AG04450 (cell line): Measurements from ENCODE around the gene COMMD10. TPM values are rescaled to one million over a fixed set of nuclear protein-coding genes. Genes with fewer than 3 reads are reported as not detected.

Experiments
- CTCF ChIA-PET: fragments of 300-600, 350-600 bp; formaldehyde crosslinking; extraction: SDS; loops from one replicate; lab custom pipeline; 2022; ENCODE audit warnings: antibody characterized with exemption, inconsistent platforms; lab: Charles Lee
- POLR2A ChIA-PET: fragments of 350-600 bp; formaldehyde crosslinking; extraction: SDS; loops from one replicate; lab custom pipeline; 2021; ENCODE audit warnings: antibody characterized with exemption, inconsistent platforms; lab: Yijun Ruan, JAX
- DNase-seq: peaks from one replicate; pipeline ENCODE4 v3.0.0-alpha.2; 2011; ENCODE audit warnings: low read depth, low spot score
- H3K27ac ChIP-seq: one replicate; pipeline ENCODE4 v1.5.1; 2012; ENCODE audit warnings: low read depth, low read length, control low read depth
- H3K27me3 ChIP-seq: one replicate; pipeline ENCODE4 v1.6.0; 2012; ENCODE audit warnings: low read length; ENCODE audit not compliant: control insufficient read depth, insufficient read depth
- H3K4me3 ChIP-seq: 2 replicates; pipeline ENCODE4 v1.5.1; 2011; ENCODE audit warnings: mild to moderate bottlenecking, low read depth, low read length, control low read depth
- H3K9me3 ChIP-seq: 2 replicates; pipeline ENCODE4 v1.5.1; 2012; ENCODE audit warnings: low read length; ENCODE audit not compliant: control insufficient read depth, insufficient read depth
- polyA plus RNA-seq: library from polyadenylated mRNA; depleted of rRNA; stranded (reverse); fragments of >200 nt; gene quantifications from 2 replicates; pipeline ENCODE4 v1.2.3, GENCODE V29; 2011
- TF ChIP-seq, protein P1 (sequence below): IDR thresholded peaks from 2 replicates; pipeline ENCODE4 v1.5.1; 2011; ENCODE audit warnings: low read depth, low read length, control low read depth, inconsistent platforms

COMMD10 gene
- polyA plus RNA-seq, 1 experiment: 28.2 TPM

DNA sequence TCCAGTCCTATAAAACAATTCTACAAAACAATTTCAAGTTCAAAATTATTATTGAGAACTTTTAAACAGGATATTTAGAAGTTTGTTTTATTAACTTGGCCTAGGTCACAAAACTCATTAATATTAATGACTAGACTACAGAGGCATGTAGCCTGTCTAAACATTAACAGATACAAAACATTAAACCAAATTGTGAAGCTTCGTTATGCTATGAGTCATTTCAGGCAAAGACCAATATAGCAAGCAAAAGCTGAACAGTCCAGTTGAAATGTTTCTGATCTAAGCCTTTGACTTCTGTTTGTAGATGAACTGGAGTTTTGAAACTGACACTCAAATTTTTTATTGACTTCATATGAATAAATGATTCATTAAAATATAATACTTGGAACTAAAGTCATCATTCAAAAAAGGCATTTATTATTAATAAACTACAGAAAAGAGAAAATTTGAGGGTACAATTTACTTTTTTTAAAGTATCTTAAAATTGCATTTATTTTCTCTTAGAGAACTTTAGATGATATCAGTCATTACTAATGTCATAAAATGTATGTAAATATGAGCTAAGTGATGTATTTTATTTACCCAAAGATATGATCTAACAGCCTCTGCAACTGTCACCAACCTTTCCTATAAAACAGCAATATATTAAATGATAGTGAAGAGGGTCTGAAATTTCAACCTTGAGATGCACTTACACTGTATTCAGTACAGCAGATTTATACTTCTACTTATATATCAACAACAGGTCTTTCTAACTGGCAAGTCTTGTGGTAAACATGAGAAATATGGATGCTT lies 188.8 kb downstream of the COMMD10 start:
- TF ChIP-seq, protein P1, sequence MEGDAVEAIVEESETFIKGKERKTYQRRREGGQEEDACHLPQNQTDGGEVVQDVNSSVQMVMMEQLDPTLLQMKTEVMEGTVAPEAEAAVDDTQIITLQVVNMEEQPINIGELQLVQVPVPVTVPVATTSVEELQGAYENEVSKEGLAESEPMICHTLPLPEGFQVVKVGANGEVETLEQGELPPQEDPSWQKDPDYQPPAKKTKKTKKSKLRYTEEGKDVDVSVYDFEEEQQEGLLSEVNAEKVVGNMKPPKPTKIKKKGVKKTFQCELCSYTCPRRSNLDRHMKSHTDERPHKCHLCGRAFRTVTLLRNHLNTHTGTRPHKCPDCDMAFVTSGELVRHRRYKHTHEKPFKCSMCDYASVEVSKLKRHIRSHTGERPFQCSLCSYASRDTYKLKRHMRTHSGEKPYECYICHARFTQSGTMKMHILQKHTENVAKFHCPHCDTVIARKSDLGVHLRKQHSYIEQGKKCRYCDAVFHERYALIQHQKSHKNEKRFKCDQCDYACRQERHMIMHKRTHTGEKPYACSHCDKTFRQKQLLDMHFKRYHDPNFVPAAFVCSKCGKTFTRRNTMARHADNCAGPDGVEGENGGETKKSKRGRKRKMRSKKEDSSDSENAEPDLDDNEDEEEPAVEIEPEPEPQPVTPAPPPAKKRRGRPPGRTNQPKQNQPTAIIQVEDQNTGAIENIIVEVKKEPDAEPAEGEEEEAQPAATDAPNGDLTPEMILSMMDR: no peak
- H3K9me3 ChIP-seq: no peaks in the 10 kb centered on the region
- ChIA-PET POLR2A (no interaction called here), CTCF (interaction anchor here (1.0 to 1.3 kb wide), 2 partner anchors 14 to 16 kb away, joined by 3 to 4 read pairs; no protein-coding TSS in a partner anchor)
- no peak overlapping the region for H3K27ac ChIP-seq
- no peaks in the 10 kb centered on the region for H3K27me3 ChIP-seq
- no peak overlapping the region for H3K4me3 ChIP-seq
- no peak for DNase-seq

DNA sequence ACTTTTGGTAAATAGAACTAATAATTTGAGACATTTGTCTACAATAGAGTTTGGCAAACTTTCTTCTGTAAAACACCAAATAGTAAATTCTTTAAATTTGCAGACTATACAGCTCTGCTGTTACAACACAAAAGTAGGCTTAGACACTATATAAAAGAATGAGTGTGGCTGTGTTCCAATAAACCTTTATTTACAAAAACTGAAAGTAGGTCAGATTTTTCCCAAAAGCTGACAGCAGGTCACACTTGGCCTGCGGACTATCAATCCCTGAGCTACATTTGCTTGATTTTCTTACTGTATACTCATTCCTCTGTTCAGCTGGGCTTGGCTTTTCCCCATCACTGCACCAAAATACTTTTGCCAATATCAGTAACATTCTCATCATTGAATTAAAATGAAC lies 189.4 kb downstream of the COMMD10 start:
- ChIA-PET POLR2A (no interaction called here), CTCF (interaction anchor here (1.3 kb wide), 1 partner anchor 15 kb away, joined by 4 read pairs; no protein-coding TSS in a partner anchor)
- Histone ChIP-seq H3K27ac (no peak overlapping the region), H3K9me3 (no peaks in the 10 kb centered on the region), H3K27me3 (no peaks in the 10 kb centered on the region), H3K4me3 (no peak overlapping the region)
- DNase-seq: no peak
- TF ChIP-seq, protein P1: no peak

DNA sequence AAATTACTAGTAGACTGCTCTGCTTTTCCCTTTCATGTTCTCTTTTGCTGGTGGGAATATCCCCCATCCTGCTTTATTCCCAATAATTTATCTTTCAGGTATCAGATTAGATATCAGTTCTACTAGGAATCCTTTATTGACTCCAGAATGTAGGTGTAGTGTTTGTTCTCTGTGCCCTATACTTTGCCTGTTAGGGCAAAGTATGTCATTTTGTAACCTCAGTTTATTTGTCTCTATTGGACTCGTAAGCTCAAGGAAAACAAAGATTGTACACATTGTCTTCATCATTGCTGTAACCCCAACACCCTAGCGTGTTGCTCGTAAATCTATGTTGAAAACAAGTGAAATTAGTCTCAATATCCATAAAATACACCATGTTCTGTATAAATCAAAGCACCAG lies 190.5 kb downstream of the COMMD10 start:
- Histone ChIP-seq H3K4me3 (no peak overlapping the region), H3K9me3 (no peaks in the 10 kb centered on the region), H3K27ac (no peak overlapping the region), H3K27me3 (no peaks in the 10 kb centered on the region)
- no peak for DNase-seq
- TF ChIP-seq, protein P1: no peak
- CTCF ChIA-PET: no interaction called here
- POLR2A ChIA-PET: no interaction called here

DNA sequence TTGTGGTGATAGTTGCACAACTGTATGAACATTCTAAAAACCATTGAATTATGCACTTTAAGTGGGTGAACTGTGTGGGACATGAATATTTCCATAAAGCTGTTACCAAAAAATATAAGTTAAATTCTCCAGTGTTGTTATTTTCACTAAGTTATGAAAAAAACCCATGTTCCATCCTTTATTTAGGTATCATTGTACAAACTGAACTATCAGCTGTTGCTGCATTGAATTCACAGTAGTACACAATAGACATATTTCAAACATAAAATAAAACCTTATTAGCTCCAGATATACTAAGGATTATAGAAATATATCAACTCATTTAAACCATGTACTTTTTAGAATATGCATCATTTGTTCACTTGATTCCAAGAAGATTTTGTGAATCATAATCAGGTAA lies 192.1 kb downstream of the COMMD10 start:
- ChIA-PET POLR2A (no interaction called here), CTCF (no interaction called here)
- Histone ChIP-seq H3K27me3 (no peaks in the 10 kb centered on the region), H3K9me3 (no peaks in the 10 kb centered on the region), H3K27ac (no peak overlapping the region), H3K4me3 (no peak overlapping the region)
- TF ChIP-seq, protein P1: no peak
- no peak for DNase-seq

DNA sequence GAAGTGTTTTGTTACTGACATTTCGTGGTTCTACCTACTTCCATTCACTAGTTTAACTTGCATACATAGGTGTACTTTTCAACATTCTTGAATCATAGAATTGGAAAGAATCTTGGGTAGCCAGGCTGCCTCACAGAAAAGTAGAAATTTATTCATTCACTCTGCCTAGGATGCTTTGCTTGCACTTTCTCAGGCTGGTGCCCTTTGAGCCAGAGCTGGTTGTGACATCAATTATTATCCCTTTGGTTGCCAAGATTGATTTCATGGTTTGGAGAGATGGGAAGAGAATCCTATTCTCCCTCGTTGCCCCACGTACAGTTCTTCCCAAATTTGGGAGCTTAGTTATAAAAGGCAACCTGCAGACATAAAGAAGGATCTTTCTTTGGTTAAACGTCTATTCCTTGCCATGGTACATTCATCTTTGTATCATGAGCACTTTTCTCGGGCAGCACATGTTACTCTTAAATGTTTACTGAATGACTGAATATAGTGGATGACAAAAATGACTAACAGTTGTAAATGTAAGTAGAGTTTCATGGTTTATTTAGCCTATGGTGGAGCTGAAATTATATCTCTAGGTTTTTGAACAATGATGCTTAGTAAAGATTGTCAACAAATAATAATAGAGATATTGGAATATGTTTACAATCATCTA lies 195.5 kb downstream of the COMMD10 start:
- ChIA-PET POLR2A (no interaction called here), CTCF (no interaction called here)
- TF ChIP-seq, protein P1: no peak

More for the DNA sequence above, 195.5 kb downstream of the COMMD10 start:
- H3K4me3 ChIP-seq: no peak overlapping the region
- no peak for DNase-seq
- no peaks in the 10 kb centered on the region for H3K27me3 ChIP-seq
- H3K9me3 ChIP-seq: no peaks in the 10 kb centered on the region
- H3K27ac ChIP-seq: no peak overlapping the region
